SW480 (cell line): ENCODE measurements around the gene UST.
"Not testable (repeated sequence)": the region's sequence is repeated elsewhere in the genome, so short reads cannot be mapped to it uniquely, and the experiment has no call there.

Experiments used
- DNase-seq: peaks from one replicate; pipeline ENCODE4 v3.0.0-alpha.2; 2016; ENCODE audit warnings: low spot score

The UST gene

DNA sequence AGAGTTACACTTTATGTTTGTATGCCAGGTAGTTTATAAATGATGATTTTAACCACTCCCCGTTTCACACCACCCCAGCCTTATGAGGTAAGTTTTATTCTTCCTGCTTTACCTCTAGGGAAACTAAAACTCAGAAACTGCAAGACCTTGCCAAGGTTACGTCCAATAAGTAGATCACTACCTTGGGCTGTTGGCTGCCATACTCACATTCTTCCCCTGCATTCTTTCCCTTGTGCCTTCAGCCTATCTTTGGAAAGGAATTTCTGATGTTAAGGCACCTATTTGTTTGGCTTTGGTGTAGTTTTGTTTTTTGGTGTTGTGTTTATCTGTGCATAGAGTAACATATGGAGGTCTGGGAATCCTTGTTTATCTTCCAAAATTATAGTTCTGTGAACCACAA lies 122.1 kb downstream of the UST start:
- DNase-seq, result no peak

DNA sequence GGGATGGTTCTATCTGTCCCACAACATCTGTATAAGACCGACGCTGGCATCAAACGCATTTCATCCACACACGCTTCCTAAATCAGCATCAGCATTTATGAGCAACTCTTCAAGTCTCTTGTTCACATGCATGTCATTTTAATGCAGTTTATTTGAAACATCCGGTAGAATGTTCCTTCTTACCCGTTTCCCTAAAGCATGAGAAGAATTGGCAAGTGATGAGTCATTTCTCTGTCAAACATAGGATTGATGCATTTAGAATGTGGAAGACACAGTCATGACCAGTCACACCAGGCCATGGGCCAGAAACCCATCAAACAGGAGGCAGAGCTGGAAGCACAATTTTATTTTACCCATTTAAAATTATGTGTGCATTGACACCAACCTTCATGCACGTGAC lies 122.8 kb downstream of the UST start:
- no peak for DNase-seq

DNA sequence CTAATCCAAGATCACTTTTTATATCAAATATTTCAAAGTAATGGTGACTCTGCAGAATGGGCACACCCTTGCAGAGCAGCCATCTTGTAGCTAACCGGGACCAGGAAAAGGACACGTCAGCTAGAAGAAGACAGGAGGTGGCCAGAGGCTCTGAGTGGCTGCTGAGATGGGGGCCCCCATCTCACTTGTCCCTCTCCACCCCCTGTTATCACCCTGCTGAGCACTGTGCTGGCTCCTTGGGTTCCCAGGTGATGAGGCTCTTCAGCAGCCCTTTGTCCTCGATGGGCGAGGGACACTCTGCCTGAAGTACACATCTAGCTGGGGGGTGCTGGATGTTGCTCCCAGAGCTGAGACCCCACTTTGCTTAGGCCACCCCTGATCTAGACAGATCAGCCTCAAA lies 126.3 kb downstream of the UST start:
- DNase-seq, result no peak

DNA sequence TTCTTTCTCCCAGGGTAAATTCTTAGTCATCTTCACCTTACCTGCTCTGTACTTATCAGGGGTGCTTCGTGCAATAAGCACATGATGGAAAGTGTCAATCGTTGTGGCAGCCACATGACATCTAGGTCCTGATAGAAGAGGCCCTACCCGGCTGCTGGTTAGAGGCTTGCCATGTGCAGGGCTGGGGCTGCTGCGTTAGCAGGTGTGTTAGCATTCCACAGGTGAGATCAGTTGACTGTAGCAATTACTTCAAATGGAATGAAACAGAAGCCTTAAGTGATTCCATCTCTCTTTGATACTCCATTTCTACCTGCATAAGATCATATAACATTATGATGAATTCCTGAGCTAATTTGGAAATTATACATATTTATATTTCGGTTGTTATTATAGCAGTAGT lies 127.0 kb downstream of the UST start:
- no peak for DNase-seq

DNA sequence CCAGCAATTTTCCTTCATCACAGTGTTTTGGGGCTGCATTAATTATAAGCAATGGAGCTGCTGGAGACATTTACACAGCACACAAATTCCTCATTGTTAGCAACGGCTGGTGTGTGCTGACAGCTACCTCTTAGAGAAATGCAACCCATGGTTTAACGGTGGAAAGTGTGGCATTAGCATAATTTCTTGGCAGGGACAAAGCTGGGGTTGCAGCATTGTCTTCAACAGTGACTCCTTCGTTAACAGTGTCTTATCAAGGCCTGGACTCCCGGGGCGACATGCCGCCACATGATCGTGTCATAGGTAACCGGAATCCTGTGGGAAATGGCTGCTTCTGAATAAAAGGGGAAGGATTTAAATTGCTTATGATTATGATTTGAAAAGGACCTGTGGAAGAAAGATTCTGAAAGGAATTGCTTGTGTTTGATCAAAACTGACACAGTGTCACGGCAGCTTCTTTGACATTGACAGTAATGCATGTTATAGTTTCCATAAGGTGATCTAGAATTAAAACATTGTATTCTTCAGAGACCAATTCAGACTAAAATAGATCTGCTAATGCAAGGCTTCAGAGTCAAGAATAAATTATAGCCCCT lies 128.0 kb downstream of the UST start:
- DNase-seq, result no peak

DNA sequence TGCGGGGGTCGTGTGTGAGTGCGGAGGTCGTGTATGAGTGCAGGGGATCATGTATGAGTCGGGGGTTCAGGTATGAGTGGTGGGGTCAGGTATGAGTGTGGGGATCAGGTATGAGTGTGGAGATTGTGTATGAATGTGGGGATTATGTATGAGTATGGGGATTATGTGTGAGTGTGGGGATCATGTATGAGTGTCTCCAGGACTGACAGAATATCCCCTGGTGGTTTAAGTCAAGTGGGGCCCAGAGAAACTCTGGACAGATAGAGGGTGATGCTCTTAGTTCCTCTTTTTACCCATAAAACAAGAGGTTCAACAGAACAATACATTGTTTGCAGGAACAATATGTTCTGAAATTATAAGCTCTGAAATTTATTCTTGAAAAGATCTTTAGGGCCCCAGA lies 131.9 kb downstream of the UST start:
- DNase-seq, result no peak

DNA sequence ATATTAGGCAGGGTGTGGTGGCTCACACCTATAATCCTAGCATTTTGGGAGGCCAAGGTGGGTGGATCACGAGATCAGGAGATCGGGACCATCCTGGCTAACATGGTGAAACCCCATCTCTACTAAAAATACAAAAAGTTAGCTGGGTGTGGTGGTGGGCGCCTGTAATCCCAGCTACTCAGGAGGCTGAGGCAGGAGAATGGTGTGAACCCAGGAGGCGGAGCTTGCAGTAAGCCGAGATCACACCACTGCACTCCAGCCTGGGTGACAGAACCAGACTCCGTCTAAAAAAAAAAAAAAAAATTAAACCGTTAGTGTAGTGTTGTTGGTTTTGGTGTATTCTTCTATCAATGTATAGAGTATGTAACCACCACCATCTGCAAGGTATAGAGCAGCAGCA lies 133.9 kb downstream of the UST start:
- not testable (repeated sequence) for DNase-seq

DNA sequence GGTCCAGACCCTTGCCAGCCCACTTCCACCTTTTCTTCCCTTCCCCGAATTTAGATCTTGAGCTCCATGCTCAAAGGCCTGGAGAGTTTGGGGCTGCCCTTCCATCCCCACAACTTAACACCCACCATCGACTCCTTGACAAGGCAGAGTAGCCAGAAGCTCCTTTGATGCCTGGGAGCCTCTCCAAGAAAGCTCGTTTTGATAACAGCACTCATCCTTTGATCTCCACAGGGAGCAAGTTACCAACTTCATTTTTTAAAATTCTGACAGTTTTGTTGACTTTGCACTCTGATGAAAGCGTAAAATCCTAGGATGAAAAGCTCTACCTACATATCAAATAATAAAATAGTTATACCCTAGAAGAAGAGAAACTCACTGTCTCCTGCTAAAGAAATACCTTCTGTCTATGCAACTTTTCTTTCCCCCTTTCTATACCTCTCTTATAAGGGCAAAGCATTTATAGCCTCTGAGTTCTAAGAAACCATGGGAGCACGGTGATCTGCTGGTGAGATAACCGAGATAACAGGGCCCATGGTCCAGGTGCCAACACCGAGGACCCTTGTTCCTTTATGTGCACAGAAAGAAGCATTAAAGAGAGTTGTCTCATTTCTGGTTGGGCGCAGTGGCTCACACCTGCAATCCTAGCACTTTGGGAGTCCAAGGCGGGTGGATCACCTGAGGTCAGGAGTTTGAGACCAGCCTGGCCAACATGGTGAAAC lies 134.9 kb downstream of the UST start:
- no peak for DNase-seq

DNA sequence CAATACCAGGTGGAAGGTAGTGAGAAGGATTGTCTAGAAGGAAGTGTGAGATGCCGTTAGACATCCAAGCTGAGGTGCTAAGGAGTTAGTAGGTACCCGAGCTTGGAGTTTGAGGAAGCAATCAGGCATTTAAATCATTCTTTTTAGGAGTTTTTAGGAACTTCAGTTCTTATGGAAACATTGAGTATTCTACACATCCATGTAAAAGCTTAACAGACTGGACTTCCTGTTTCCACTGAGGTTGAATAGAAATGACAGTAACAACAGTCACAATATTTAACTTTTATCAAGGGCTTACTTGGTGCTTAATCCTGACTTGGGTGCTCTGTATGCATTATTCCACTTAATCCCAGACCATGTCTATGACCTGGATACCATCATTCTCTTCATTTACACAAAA lies 136.4 kb downstream of the UST start:
- DNase-seq, result no peak

DNA sequence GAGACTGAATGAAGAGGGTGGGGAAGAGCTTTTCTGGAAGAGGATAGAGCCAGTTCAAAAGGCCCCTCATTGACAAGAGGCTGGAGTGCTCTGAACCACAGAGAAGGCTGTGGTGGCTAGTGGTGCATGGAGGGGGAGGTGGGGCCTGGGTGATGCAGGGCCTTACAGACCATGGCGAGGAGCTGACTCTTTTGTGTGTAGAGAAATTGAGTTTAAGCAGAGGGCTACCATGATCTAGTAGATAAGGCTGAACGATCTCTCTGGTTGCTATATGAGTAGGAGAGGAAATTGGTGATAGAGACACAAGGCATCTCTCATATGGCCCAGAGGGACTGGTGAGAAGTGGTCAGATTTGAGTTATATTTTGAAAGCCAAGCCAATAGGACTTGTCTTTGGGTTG lies 137.6 kb downstream of the UST start:
- DNase-seq, result no peak

DNA sequence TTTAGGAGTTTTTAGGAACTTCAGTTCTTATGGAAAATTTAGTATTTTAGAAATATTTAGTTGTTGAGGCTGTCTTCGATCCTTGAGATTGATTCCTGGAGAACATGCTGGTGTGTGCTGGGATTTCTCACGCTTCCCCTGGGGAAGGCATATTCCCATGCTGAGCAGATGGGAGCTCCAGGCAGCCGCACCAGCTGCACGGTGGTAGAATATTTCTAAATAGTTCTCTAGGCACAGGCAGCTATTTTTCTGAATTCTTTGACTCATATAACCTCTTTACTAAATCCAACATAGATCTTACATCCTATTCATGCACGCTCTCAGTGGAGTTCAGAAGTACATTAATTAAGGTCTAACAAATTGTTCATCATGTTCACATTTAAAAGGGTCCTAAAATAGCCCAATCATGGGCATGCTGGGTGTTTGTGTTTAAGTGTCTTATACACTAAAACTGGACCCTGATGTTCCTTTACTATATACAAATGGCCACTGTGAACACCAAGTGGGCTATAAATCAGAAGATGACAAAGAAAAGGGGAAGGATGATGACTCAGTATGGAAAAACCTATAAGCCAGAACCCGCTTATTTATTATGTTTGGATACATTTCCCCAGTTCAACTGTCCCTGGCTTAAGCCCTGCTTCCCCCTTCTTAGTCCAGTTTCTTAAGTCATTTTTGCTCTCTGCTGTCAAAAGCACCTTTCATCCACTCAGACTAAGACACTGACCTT lies 138.5 kb downstream of the UST start:
- DNase-seq, result no peak

DNA sequence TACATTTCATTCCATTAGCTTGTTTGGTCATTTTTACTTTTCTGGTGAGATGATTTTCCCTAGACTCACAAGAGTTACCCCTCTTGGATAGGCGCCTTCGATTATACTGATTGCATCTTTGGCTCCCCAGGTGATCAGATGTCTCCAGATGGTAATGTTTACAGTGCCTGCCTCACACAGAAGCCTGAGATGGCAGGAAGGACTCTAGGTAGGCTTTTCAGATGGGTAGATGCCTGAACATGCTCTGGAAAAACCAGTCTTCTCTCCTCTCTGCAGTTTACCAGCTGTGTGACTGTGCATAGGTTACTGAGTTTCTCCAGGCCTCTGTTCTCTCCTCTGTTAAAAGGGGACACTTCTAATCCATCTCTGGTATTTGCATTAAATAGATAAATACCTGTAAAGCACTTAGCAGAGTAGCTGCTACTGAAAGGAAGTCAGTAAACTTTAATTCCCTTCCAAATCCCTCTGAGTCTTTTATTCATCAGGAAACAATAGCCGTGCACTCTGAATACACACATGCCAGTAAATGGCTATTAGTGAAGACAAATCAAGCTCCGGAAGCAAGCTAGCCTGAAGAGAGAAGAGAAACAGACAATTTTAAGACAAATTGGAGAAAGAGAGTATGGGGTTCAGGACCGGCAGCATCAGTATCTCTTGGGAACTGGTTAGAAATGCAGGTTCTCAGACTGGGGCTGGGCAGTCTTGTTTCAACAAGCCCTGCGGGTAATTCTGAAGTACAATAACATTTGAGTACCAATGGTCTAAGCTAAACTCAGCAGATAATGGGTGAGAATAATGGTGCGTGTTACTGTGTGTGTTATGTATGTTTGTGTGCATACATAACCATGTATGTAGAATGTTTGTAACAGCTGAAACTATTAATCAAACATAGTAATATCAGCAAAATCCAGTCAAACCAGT lies 139.4 kb downstream of the UST start:
- no peak for DNase-seq

DNA sequence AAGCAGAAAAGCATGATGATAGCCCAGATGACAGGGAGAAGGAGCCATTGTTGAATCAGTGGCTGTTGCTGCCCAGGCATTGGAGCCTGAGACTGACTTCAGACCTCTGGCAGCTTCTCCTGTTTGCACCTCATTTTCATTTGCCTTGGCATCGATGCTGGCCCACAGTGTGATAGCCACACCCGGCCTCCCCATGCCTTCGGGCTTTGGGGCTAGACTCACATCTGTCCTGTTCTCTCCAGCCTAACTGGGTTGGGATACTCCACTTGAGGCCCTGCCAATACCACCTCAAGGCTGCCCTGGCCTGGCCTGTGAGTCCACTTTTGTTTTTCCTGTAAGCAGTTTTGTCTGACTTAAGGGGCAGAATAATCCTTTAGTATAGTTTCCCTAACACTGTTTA lies 140.4 kb downstream of the UST start:
- no peak for DNase-seq

DNA sequence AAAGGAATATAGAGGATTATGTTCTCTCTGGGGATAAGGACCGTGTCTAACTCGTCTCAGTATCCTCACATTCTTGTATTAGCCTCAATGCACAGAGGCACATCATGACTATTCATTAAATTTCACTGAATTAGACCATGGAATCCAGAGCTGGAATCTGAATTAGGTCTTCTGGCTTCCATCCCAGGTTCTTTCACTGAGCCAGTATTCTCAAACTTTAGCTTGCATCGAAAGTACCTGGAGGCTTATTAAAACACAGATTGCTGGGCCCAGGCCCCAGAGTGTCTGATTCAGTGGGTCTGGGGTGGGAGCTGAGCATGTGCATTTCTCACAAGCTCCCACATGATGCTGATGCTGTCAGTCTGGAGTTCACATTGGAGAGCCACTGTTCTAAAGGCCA lies 142.0 kb downstream of the UST start:
- no peak for DNase-seq

DNA sequence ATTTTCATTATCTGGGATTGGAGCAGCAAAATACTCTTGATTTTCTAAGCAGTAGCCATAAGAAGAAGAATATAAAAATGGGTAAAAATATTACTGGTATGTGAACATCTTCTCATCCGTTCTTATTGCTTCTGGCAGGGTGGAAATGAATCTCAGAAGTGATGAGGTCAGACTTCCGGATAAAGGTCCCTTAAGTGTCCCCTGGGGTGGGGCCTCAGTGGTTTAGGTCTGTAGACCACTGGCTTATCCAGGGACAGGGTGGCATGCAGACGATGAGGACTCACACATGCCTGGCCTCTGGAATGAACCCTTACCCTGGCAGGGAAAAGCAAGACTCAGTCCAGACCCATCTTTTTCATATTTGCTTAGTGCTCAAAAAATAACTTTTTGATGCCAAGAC lies 143.3 kb downstream of the UST start:
- DNase-seq, result no peak

DNA sequence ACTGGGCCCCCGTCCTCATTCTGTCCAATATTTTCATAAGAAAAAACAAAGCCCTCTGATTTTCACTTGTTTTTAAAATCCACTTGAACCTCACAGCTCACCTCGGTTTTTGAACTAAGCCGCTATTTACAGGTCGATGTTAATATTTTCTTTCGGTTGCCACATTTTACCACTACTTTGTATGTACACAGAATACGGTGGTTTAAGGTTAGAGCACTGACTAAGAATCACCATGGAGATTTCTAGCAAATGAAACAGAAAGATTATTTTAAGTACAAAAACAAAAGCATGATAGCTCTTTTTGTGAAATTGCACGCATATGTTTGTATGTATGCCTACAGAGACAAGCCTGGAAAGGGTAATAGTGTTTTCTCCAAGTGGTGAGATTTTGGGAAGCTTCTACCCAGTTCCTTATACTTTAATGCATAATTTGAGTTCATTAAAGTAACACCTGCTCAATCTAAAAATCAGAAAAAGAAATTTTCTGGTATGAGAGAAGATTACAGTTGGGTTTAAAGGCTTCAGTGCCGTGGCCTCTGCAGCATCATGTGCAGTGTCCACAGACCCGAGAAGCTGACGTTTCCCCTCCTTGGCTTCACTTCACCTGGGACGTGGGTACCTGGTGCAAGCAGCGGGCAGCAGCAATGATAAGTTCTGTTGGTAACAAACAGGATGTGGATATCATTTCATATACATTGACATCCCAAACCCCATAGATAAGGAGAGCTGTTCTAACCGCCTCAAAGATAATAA lies 144.0 kb downstream of the UST start:
- DNase-seq, result no peak

DNA sequence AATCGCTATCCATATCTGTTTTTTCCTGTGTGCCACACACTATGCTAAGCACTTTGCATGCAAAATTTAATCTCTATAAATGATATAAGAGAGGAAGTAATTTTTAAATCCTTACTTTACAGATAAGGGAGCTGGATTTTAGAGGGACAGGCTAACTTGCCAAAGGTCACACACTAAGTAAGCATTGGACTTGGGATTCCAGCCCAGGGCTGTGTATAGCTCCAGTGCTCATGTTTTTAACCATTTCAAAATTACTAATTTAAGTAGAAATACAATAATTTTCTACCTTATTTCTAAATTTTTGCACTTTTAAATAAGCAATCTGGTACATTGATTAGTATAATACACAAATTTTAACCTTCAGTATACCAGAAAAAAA lies 144.6 kb downstream of the UST start:
- no peak for DNase-seq

DNA sequence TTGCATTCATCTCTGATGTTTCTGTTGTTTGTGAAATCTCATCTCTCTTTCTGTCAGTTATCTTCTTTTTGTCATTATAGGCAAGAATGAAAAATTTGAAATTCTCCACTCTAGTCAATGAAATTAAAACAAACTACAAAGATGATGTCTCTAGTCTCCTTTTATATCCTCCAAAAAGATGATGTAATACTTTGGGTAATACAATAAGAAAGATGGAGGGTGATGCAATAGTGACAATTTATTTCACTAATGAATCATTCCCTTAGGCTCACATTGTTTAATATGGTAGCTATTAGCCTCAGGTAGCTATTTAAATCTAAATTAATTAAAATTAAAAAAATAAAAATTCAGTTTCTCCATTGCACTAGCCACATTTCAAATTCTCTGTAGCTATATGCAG lies 145.4 kb downstream of the UST start:
- DNase-seq, result no peak

DNA sequence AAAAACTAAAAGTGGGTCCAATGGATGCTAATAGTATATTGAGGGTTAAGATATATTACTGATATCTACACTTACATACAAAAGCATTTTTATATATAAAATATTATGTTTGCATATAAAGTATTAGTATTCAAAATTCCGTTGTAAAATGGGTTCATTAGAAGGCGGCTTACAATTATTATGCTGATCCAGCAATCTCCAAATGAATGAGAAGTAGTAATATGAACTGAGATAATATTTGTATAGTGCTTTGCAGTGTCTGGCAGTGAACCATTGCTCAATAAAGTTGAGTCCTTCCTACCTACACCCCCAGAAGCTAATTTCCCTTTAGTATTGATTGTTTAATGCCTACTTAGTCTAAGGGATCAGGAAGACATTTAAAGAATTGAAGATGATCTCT lies 146.2 kb downstream of the UST start:
- no peak for DNase-seq

DNA sequence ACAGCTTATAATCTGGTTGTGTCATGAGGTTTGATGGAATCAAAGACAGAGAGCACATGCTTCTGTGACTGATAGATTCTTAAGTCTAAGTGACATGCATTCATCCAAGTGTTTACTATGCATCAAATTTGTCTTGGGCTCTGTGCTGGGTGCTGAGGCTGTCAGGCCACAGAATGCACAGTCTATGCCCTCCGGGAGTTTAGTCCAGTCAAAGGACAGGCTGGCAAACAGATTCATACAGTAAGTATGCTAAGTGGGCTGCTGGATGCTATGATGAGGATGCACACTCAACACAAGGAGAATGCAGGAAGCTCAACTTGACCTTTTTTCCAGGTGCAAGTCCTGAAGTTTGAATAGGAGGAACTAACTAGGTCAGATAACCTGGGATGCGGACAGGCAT lies 146.7 kb downstream of the UST start:
- no peak for DNase-seq

DNA sequence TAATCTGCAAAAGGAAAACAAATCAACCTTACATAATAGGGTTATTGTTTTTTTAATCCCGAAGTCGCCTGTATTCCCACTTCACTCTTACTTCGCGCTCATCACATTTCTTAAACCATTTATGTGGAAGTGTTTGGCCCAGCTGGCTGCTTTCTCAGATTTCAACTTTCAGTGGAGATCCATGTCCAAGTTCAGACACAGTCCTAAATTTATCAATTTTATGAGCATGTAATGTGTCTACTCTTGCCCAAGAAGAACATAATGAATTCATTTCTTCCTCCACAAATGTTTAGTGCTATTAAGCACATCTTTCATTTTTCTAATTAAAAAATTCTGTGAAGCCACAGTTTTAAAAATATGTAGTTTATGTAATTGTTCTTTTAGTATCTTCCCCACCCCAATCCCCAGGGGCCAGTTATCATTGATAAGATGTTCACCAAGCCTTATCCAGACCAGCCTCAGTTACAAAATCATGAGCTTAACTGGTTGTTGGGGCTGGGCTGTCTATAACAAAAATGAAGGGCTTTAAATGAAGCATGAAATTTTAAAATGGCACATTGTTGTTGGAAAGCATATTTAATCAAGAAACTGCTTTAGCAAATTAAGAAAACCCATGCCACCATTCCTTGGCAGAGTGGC lies 151.7 kb downstream of the UST start:
- DNase-seq, result no peak
